Regular cardiac myocyte (primary cell): ENCODE measurements around the gene OVOL2. TPM values are rescaled to one million over a fixed set of nuclear protein-coding genes. Genes with fewer than 3 reads are reported as not detected.

Experiments
- total RNA-seq: library from RNA; depleted of rRNA; stranded (reverse); fragments of >200 nt; gene quantifications from 2 replicates; pipeline ENCODE4 v1.2.3, GENCODE V29; 2014

Gene OVOL2
- total RNA-seq = not detected in 2 replicates

GRCh38 chr20:18057101-18057993, at the start of gene OVOL2:
Gene OVOL2 (minus strand): TSS chr20:18057916. CDS start chr20:18057634, 282 bp downstream.

Other genes starting within 250 kb of the OVOL2 start
- 78.1 and 118 TPM in 2 replicates for gene SNX5, start 89.1 kb downstream of the OVOL2 start, total RNA-seq
- 5.1 and 13.0 TPM in 2 replicates for gene MGME1, start 88.9 kb downstream of the OVOL2 start, total RNA-seq
- 11.5 and 11.8 TPM in 2 replicates for gene KAT14, start 79.9 kb upstream of the OVOL2 start, total RNA-seq
- 9.9 and 11.7 TPM in 2 replicates for gene PET117, start 79.9 kb upstream of the OVOL2 start, total RNA-seq
- gene ZNF133, start 230.6 kb upstream of the OVOL2 start, total RNA-seq = 19.2 and 25.4 TPM in 2 replicates